ENCODE results near the gene PIK3R4. TPM values are rescaled to one million over a fixed set of nuclear protein-coding genes. Genes with fewer than 3 reads are reported as not detected.
A peak's percentile ranks its signal among the peaks of the same experiment; 100 is the strongest.

The PIK3R4 gene
- 10 to 100 TPM; 36.8 to 52.8 TPM for total RNA-seq

DNA sequence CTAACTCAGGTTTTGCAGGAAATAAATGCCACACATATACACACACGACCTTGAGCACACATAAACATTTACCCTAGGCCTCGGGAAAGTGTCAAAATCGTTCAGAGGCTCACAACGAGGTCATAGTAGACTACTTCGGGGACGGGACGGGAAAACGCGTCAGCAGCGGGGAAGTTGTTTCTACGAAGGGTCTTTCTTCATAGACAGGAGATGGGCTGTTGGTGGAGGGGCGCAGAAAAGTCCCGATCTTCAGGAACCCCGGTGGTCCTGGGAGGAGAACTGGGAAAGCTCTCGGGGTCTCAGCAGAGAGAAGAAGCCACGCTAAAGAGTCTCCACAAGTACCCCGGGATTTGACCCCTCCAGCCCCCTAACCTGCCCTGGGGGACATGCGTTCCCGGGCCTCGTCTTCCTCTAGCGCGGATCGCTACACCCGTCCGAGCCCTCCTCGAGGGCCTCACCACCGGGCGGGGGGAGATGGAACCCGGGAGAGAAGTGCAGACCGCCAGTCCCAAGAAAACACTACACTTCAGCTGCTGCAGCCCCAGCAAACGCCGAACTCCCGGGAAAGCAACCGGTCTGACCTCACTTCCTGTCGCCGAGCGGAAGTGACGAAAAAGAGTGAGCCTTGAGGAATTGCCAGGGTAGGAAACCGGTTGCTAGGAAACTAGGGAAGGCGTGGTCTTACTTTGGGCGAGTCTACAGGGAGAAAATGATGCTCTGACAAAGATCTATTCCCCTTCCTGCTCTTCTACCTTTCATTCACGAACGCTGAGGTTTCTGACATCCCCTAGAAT, at the start of gene PIK3R4:
TSS of gene PIK3R4 (minus strand) at position 584 of the 794 bp plus-strand sequence. CDS start 1,611 bp downstream, outside the sequence.
- peak; percentile 95 for DNase-seq (ENCODE audit: low spot score)
- Histone ChIP-seq H3K4me1 (replicated peaks) (peaks cover 5% of the 10 kb centered on the region), H3K27me3 (replicated peaks; ENCODE audit: insufficient read depth) (no peaks in the 10 kb centered on the region), H3K4me3 (peak within 1 kb of the TSS; percentile 89 to 91), H3K9me3 (no peaks in the 10 kb centered on the region), H3K36me3 (no peaks in the 10 kb centered on the region), H3K27ac (peak within 1 kb of the TSS; percentile 80 to 83)
- under 1% methylated on average over 43 of the region's 43 CpGs for WGBS
- peak; percentile 45 for TF ChIP-seq POLR2A (IDR thresholded peaks at IDR 0.05)
- TF ChIP-seq POLR2AphosphoS5 (IDR thresholded peaks at IDR 0.05): peak; percentile 99
- TF ChIP-seq, protein P1, sequence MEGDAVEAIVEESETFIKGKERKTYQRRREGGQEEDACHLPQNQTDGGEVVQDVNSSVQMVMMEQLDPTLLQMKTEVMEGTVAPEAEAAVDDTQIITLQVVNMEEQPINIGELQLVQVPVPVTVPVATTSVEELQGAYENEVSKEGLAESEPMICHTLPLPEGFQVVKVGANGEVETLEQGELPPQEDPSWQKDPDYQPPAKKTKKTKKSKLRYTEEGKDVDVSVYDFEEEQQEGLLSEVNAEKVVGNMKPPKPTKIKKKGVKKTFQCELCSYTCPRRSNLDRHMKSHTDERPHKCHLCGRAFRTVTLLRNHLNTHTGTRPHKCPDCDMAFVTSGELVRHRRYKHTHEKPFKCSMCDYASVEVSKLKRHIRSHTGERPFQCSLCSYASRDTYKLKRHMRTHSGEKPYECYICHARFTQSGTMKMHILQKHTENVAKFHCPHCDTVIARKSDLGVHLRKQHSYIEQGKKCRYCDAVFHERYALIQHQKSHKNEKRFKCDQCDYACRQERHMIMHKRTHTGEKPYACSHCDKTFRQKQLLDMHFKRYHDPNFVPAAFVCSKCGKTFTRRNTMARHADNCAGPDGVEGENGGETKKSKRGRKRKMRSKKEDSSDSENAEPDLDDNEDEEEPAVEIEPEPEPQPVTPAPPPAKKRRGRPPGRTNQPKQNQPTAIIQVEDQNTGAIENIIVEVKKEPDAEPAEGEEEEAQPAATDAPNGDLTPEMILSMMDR (IDR thresholded peaks at IDR 0.05): no peak
- intact Hi-C loops (cut with DNase I): no loop called here

DNA sequence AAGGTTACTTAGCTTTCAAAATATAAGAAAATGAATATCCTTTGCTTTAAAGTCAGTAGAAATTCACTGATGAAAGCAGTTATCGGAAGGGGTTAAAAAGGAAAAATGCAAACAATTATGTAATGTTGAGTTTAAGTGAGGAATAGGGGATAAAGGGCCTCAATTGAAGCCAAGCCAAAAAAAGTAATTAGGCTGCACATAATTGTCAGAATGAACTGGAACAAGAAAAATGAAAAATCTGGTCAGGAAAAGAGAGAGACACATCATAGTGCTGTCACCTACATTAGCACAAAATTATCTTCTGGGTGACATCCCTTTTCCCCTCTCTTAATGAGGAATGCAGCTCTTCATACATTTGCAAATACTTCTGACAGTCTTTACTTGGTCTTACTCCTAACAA, 48.8 kb upstream of the PIK3R4 start:
- H3K27me3 ChIP-seq (replicated peaks; ENCODE audit: insufficient read depth): no peaks in the 10 kb centered on the region
- no peaks in the 10 kb centered on the region for H3K9me3 ChIP-seq
- TF ChIP-seq POLR2A (IDR thresholded peaks at IDR 0.05) (no peak), POLR2AphosphoS5 (IDR thresholded peaks at IDR 0.05) (no peak)
- TF ChIP-seq, protein P1 (IDR thresholded peaks at IDR 0.05): no peak
- intact Hi-C loops (cut with DNase I): no loop called here
- WGBS: 73% methylated on average over 1 of the region's 1 CpG
- H3K36me3 ChIP-seq: no peaks in the 10 kb centered on the region
- no peak overlapping the region for H3K4me3 ChIP-seq
- peak overlapping the region in 1 of 2 donors; percentile 78 for H3K27ac ChIP-seq
- DNase-seq (ENCODE audit: low spot score): no peak
- peaks cover 3% of the 10 kb centered on the region for H3K4me1 ChIP-seq (replicated peaks)

DNA sequence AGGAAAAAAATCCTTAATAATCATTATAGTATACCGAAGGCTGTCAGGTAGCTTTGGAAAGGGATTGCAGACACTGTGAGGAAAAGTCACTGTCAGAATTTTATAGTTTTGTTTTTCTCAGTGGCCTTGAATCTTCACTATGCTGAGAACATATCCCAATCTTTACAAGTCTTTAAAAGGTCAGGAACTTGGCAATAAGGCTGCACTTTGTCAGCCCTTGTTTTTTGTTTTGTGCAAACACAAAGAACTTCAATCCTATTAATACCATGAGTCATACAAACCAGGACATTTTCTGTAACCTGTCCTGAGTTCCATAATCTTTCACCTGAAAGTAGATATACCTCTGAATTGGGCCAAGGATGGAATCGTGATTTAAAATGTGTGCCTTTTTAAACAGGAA, 45.6 kb upstream of the PIK3R4 start:
- WGBS: 33% methylated on average over 2 of the region's 2 CpGs
- Histone ChIP-seq H3K4me3 (no peak overlapping the region), H3K36me3 (no peaks in the 10 kb centered on the region), H3K9me3 (no peaks in the 10 kb centered on the region), H3K27me3 (replicated peaks; ENCODE audit: insufficient read depth) (no peaks in the 10 kb centered on the region), H3K4me1 (replicated peaks) (peaks cover 8% of the 10 kb centered on the region), H3K27ac (peak overlapping the region; percentile 16 to 78)
- DNase-seq (ENCODE audit: low spot score): peak; percentile 58
- TF ChIP-seq POLR2AphosphoS5 (IDR thresholded peaks at IDR 0.05) (peak; percentile 90), POLR2A (IDR thresholded peaks at IDR 0.05) (no peak)
- TF ChIP-seq, protein P1 (IDR thresholded peaks at IDR 0.05): no peak
- intact Hi-C loops (cut with DNase I): no loop called here

DNA sequence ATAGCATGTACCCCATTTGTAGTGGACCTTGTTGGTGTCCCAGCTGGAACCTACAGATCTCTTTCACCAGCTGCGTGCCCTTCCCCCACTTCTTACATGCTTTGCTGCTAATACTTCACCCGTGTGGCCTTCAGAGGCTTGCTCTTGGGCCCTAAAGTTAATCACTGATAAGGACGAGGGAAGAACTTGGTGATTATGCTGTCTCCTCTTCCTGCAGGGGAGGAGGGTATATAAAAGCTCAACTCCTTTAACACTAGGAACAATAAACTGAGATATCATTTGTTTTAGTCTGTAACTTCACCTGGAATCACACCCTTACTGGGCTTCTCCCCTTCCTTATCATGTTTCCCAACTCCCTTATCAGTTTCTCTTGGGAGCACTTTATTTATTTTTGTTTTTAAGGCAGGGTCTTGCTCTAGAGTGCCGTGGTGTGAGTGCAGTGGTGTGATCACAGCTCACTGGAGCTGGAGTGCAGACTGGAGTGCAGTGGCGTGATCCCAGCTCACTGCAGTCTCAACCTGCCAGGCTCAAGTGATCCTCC, 43.2 kb upstream of the PIK3R4 start:
- Histone ChIP-seq H3K4me3 (no peak overlapping the region), H3K9me3 (no peaks in the 10 kb centered on the region), H3K27me3 (replicated peaks; ENCODE audit: insufficient read depth) (no peaks in the 10 kb centered on the region), H3K4me1 (replicated peaks) (peaks cover 8% of the 10 kb centered on the region), H3K27ac (peak overlapping the region in 1 of 2 donors; percentile 78), H3K36me3 (no peaks in the 10 kb centered on the region)
- TF ChIP-seq POLR2AphosphoS5 (IDR thresholded peaks at IDR 0.05) (no peak), POLR2A (IDR thresholded peaks at IDR 0.05) (no peak)
- TF ChIP-seq, protein P1 (IDR thresholded peaks at IDR 0.05): no peak
- 57% methylated on average over 5 of the region's 5 CpGs for WGBS
- no peak for DNase-seq (ENCODE audit: low spot score)
- intact Hi-C loops (cut with DNase I): no loop called here
